HepG2 (cell line): ENCODE measurements around the gene IAH1. TPM values are rescaled to one million over a fixed set of nuclear protein-coding genes. Genes with fewer than 3 reads are reported as not detected.

Experiments used
- ATAC-seq: fragments of 200-7000 bp; cut with Tn5 transposase; 3 replicates; pipeline ENCODE4 v1.9.1; 2020; ENCODE audit warnings: mild to moderate bottlenecking, moderate library complexity
- BruUV-seq: library from RNA; stranded (reverse); fragments of 400-500 nt; replicated peaks from 2 replicates; lab custom pipeline; 2021; lab: Mats Ljungman, UMichigan
- CTCF ChIA-PET: fragments of 300-600 bp; formaldehyde crosslinking; extraction: SDS; loops from one replicate; lab custom pipeline; 2021; ENCODE audit warnings: low total read pairs, inconsistent platforms, low intra/inter-chr PET ratio; lab: Yijun Ruan, JAX
- POLR2A ChIA-PET: fragments of 350-600 bp; sonication (Branson Sonifier 250); formaldehyde crosslinking; loops from one replicate; lab custom pipeline; 2020; ENCODE audit warnings: antibody characterized with exemption, inconsistent platforms; lab: Yijun Ruan, JAX
- DNase-seq: peaks from one replicate; pipeline ENCODE4 v3.0.0-alpha.2; 2015; ENCODE audit warnings: low spot score
- FAIRE-seq: peaks from 3 replicates; lab custom pipeline; 2011; peaks lifted over from hg19 to GRCh38; lab: Jason Lieb, UNC
- H2AFZ ChIP-seq: one replicate; pipeline ENCODE4 v1.6.1; 2011; ENCODE audit warnings: low read length, inconsistent platforms
- H3K27ac ChIP-seq: fragments of 300-600 bp; 3 replicates; pipeline ENCODE4 v1.8.0; 2011; ENCODE audit warnings: mixed run types, mild to moderate bottlenecking, mixed read lengths, low read length, inconsistent platforms; ENCODE audit not compliant: insufficient read depth; ENCODE audit errors: extremely low read length
- H3K27me3 ChIP-seq, 2 experiments: fragments of 200-600 bp in 1 of 2; 2 replicates in 1 of 2; 3 replicates in 1 of 2; pipeline versions ENCODE4 v1.6.0 to v1.8.0; 2011; ENCODE audit warnings: low read length in 2 of 2, mild to moderate bottlenecking in 2 of 2, moderate library complexity in 2 of 2, inconsistent platforms in 1 of 2; ENCODE audit not compliant: insufficient read depth in 2 of 2, control insufficient read depth in 1 of 2
- H3K36me3 ChIP-seq, 2 experiments: fragments of 200-600 bp in 1 of 2; replicated peaks in 1 of 2; 2 replicates in 1 of 2; 3 replicates in 1 of 2; pipeline versions ENCODE4 v1.5.1 to v1.8.0; 2011; ENCODE audit warnings: low read length in 2 of 2, inconsistent platforms in 1 of 2; ENCODE audit not compliant: insufficient read depth in 2 of 2, control insufficient read depth in 1 of 2
- H3K4me1 ChIP-seq: 2 replicates; pipeline ENCODE4 v1.5.1; 2012; ENCODE audit warnings: low read length, inconsistent platforms; ENCODE audit not compliant: insufficient read depth
- H3K4me2 ChIP-seq: 2 replicates; pipeline ENCODE4 v1.6.0; 2011; ENCODE audit warnings: low read depth, low read length, inconsistent platforms
- H3K4me3 ChIP-seq, 3 experiments: fragments of 200-600 bp in 1 of 3; sonication (generic), shearing (Covaris generic) in 1 of 3; replicated peaks in 1 of 3; 2 replicates each; pipeline ENCODE4 v1.5.1; 2011 to 2016; ENCODE audit warnings: low read length in 3 of 3, inconsistent platforms in 2 of 3, low read depth in 2 of 3, mild to moderate bottlenecking in 2 of 3, control low read depth in 1 of 3, mixed read lengths in 1 of 3; ENCODE audit not compliant: insufficient read depth in 1 of 3
- H3K79me2 ChIP-seq: one replicate; pipeline ENCODE4 v1.6.1; 2011; ENCODE audit warnings: low read length, inconsistent platforms; ENCODE audit not compliant: insufficient read depth
- H3K9ac ChIP-seq: 2 replicates; pipeline ENCODE4 v1.6.0; 2011; ENCODE audit warnings: mild to moderate bottlenecking, low read depth, low read length, inconsistent platforms; ENCODE audit not compliant: insufficient read depth
- H3K9me3 ChIP-seq: 2 replicates; pipeline ENCODE4 v1.5.1; 2012; ENCODE audit warnings: mild to moderate bottlenecking, low read length
- H4K20me1 ChIP-seq: 2 replicates; pipeline ENCODE4 v1.6.0; 2011; ENCODE audit warnings: inconsistent platforms, mild to moderate bottlenecking, low read length, moderate library complexity; ENCODE audit not compliant: insufficient read depth
- EED ChIP-seq: sonication (generic); formaldehyde crosslinking; IDR thresholded peaks from 2 replicates; pipeline ENCODE4 v1.5.0; 2020; ENCODE audit warnings: mild to moderate bottlenecking, missing genetic modification reagents
- FOXA3 ChIP-seq: IDR thresholded peaks from 2 replicates; pipeline ENCODE4 v1.6.1; 2016; ENCODE audit warnings: missing genetic modification reagents, missing compliant biosample characterization
- GPBP1L1 ChIP-seq: sonication (generic); formaldehyde crosslinking; IDR thresholded peaks from 2 replicates; pipeline ENCODE4 v1.5.0; 2020; ENCODE audit warnings: mild to moderate bottlenecking, missing genetic modification reagents
- KIAA2018 ChIP-seq: sonication (generic); formaldehyde crosslinking; IDR thresholded peaks from 2 replicates; pipeline ENCODE4 v1.5.0; 2020; ENCODE audit warnings: mild to moderate bottlenecking, missing genetic modification reagents, borderline replicate concordance
- LRRFIP1 ChIP-seq: sonication (generic); formaldehyde crosslinking; conservative IDR thresholded peaks from 2 replicates; pipeline ENCODE4 v1.4.0; 2020; ENCODE audit warnings: missing genetic modification reagents
- MAFF ChIP-seq: IDR thresholded peaks from 2 replicates; pipeline ENCODE4 v1.6.1; 2011; ENCODE audit warnings: low read depth, low read length, improper control_type of control experiment
- NFATC3 ChIP-seq: sonication (generic); formaldehyde crosslinking; IDR thresholded peaks from 2 replicates; pipeline ENCODE4 v1.5.1; 2020; ENCODE audit warnings: mild to moderate bottlenecking, missing genetic modification reagents
- PAF1 ChIP-seq: IDR thresholded peaks from 2 replicates; pipeline ENCODE4 v1.6.1; 2016; ENCODE audit warnings: missing genetic modification reagents, missing compliant biosample characterization
- ZNF260 ChIP-seq: sonication (generic); formaldehyde crosslinking; IDR thresholded peaks from 2 replicates; pipeline ENCODE4 v1.4.0; 2020; ENCODE audit warnings: missing genetic modification reagents, low read depth, mild to moderate bottlenecking, borderline replicate concordance
- ZNF749 ChIP-seq: sonication (generic); formaldehyde crosslinking; IDR thresholded peaks from 2 replicates; pipeline ENCODE4 v1.8.0; 2022; ENCODE audit warnings: mild to moderate bottlenecking, missing genetic modification reagents, moderate library complexity, borderline replicate concordance
- ZNF839 ChIP-seq: sonication (generic); formaldehyde crosslinking; IDR thresholded peaks from 2 replicates; pipeline ENCODE4 v1.4.0; 2020; ENCODE audit warnings: missing genetic modification reagents, mild to moderate bottlenecking, borderline replicate concordance
- WGBS: methylation state at CpG from one replicate; pipeline ENCODE4 v1.1.6; 2017; ENCODE audit warnings: low lambda C conversion rate; 5-methylcytosine and 5-hydroxymethylcytosine counted together
- in situ Hi-C: cut with HindIII; loops from 2 replicates; pipeline ENCODE4 v1.10.0; 2017; ENCODE audit warnings: low pct_unique_long_range_greater_than_20kb; ENCODE audit not compliant: extremely low pct_ligation_motif_present
- intact Hi-C: fragments of 100-400 bp; cut with micrococcal nuclease; formaldehyde crosslinking; loops from one replicate; pipeline ENCODE4 v1.10.0; 2022; ENCODE audit not compliant: unreplicated experiment
- polyA plus RNA-seq, 8 experiments: library from polyadenylated mRNA; depleted of rRNA in 3 of 8; stranded (reverse) in 7 of 8; unstranded in 1 of 8; fragments of >200 nt; fragmentation: Illumina TruSeq in 4 of 8; extraction: Trizol in 4 of 8; gene quantifications; 2 replicates each; pipeline versions ENCODE4 v1.2.1 to v1.2.3, GENCODE V29; 2011 to 2016; ENCODE audit warnings: low read depth in 4 of 8, missing spikeins in 1 of 8, mixed read lengths in 1 of 8; ENCODE audit not compliant: insufficient read depth in 1 of 8
- total RNA-seq, 5 experiments: library from RNA; depleted of rRNA; stranded (reverse); fragments of >200 nt; fragmentation: Illumina TruSeq; extraction: Trizol; gene quantifications; 2 replicates each; pipeline ENCODE4 v1.2.3, GENCODE V29; 2016; ENCODE audit warnings: low read depth in 1 of 5

Gene IAH1
- total and polyA plus RNA-seq, 2 of the 13 experiments (the other 11 are each of a cell fraction or from before 2014, with no cell fraction given), result 43.6 to 44.4 TPM

- no peaks in the 10 kb centered on the region for H3K9me3 ChIP-seq
- no peak overlapping the region for H3K27ac ChIP-seq
- 75% methylated on average over 7 of the region's 7 CpGs for WGBS
- H3K4me1 ChIP-seq, result peaks cover 40% of the 10 kb centered on the region
- TF ChIP-seq ZNF260 (no peak), GPBP1L1 (CRISPR knock-in tag) (no peak), PAF1 (CRISPR knock-in tag) (no peak), FOXA3 (CRISPR knock-in tag) (no peak), KIAA2018 (CRISPR knock-in tag) (no peak), ZNF839 (no peak), NFATC3 (CRISPR knock-in tag) (no peak), ZNF749 (CRISPR knock-in tag) (no peak), EED (CRISPR knock-in tag) (no peak), LRRFIP1 (CRISPR knock-in tag) (no peak), MAFF (no peak)
- ATAC-seq (no peak), DNase-seq (no peak), FAIRE-seq (no peak)
- no peak overlapping the region for H3K9ac ChIP-seq
- no peaks in the 10 kb centered on the region for H3K79me2 ChIP-seq
- no peak overlapping the region for H2AFZ ChIP-seq
- H3K36me3 ChIP-seq, result peaks cover 4 to 15% of the 10 kb centered on the region in 2 experiments
- in situ Hi-C loops (no loop called here), intact Hi-C loops (loop anchor here (5.0 kb wide), 1 partner anchor 79 kb away; the partner anchor contains the start of gene ADAM17)
- H3K4me2 ChIP-seq, result no peak overlapping the region
- no peaks in the 10 kb centered on the region for H4K20me1 ChIP-seq
- CTCF ChIA-PET, result no interaction called here
- no peak overlapping the region for H3K4me3 ChIP-seq
- no TSS peak for BruUV-seq
- POLR2A ChIA-PET, result no interaction called here
- no peaks in the 10 kb centered on the region for H3K27me3 ChIP-seq
Measured at GRCh38 chr2:9477914-9478313, 3.6 kb downstream of the IAH1 start.
